Measurements from ENCODE around the gene PRPF31.

DNA sequence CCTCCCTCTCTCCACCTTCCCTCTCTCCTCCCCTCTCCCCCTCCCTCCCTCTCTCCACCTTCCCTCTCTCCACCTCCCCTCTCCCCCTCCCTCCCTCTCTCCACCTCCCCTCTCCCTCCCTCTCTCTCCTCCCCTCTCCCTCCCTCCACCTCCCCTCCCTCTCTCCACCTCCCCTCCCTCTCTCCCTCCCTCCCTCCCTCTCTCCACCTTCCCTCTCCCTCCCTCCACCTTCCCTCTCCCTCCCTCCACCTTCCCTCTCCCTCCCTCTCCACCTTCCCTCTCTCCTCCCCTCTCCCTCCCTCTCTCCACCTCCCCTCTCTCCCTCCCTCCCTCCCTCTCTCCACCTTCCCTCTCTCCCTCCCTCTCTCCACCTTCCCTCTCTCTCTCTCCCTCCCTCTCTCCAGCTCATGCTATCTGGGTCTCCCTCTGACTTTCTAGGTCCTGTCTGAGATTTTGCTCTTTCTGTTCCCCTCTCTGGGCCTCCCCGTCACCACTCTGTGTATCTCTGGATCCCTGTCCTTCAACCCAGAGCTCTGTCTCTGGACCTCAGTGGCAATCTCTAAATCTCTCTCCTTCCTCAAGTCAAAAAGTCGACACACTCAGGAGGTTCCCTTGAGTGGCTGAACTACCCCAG, 18.5 kb downstream of the PRPF31 start:
- no peak for TF ChIP-seq GATA3 (IDR thresholded peaks at IDR 0.05; ENCODE audit: low read depth, low read length)
- no peak for TF ChIP-seq GATA2 (IDR thresholded peaks at IDR 0.05; ENCODE audit: low read depth, low read length)

Measured in SH-SY5Y (cell line).